Measurements from ENCODE around the gene TGFBI. TPM values are rescaled to one million over a fixed set of nuclear protein-coding genes. Genes with fewer than 3 reads are reported as not detected.

TGFBI gene
- total and polyA plus RNA-seq, 8 donors, result 3.7 to 50.1 (median 14.3) TPM

DNA sequence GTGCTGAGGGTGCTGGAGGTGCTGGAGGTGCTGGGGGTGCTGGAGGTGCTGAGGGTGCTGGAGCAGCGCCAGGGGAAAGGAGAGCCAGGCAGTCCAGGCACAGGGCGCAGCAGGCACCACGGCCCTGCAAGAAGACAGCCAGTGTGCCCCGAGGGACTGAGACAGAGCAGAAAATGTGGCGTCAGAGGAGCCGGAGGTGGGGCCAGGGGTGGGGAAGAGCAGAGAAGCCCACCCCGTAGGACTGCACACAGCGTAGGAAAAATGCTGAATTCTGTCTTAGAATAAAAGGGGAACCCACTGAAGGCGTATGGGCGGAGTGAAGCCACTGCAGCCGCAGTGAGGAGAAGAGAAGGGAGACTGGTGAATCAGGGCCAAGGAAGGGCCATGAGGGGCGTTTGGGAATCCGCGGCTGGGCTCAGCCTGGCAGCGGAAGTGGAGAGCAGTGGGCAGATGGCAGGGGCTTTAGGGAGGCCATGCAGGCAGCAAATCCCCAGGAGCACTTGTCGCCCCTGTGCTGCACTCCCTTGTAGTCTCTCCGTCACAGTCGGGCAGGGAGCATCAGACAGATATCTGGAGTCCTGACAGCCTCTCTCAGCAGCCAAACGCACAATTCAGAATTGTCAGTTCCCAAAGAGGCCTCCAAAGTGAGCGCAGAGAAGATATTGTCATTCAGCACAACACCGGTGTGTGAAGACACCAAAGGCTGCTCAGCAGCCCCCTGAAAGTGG lies 38.1 kb upstream of the TGFBI start:
- intact Hi-C loops (cut with DNase I), result no loop called here
- Histone ChIP-seq H3K4me1 (no peaks in the 10 kb centered on the region), H3K4me3 (no peak overlapping the region), H3K27me3 (no peaks in the 10 kb centered on the region), H3K9me3 (no peaks in the 10 kb centered on the region), H3K27ac (no peak overlapping the region), H3K36me3 (no peaks in the 10 kb centered on the region)
- 68 to 81% methylated on average over 20 to 21 of the region's 21 CpGs for WGBS, 2 donors
- DNase-seq (no peak), FAIRE-seq (no peak), ATAC-seq (peak in 1 of 4 donors; percentile 44)
- TF ChIP-seq, protein P1, sequence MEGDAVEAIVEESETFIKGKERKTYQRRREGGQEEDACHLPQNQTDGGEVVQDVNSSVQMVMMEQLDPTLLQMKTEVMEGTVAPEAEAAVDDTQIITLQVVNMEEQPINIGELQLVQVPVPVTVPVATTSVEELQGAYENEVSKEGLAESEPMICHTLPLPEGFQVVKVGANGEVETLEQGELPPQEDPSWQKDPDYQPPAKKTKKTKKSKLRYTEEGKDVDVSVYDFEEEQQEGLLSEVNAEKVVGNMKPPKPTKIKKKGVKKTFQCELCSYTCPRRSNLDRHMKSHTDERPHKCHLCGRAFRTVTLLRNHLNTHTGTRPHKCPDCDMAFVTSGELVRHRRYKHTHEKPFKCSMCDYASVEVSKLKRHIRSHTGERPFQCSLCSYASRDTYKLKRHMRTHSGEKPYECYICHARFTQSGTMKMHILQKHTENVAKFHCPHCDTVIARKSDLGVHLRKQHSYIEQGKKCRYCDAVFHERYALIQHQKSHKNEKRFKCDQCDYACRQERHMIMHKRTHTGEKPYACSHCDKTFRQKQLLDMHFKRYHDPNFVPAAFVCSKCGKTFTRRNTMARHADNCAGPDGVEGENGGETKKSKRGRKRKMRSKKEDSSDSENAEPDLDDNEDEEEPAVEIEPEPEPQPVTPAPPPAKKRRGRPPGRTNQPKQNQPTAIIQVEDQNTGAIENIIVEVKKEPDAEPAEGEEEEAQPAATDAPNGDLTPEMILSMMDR (IDR thresholded peaks at IDR 0.05), result no peak

DNA sequence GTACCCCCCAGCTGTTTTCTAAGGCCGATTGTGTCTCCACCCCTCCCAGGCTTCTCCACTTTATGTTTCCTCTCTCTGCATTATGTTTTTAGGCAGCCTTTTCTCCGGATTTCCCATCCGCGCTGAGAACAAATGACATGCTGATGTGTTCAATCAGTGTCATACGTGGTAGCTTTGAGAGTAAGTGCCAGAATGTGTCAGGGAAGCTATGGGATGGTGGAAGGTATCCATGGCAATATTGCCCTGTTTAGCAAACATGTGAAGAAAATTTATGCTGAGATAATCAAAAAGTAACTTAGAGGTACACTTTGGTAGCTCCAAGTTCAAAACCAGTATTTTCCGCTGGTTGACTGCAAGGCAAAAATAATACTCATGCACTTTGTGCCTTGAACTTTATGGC lies 37.4 kb upstream of the TGFBI start:
- Histone ChIP-seq H3K4me1 (no peaks in the 10 kb centered on the region), H3K27ac (no peak overlapping the region), H3K4me3 (no peak overlapping the region), H3K9me3 (no peaks in the 10 kb centered on the region), H3K27me3 (no peaks in the 10 kb centered on the region), H3K36me3 (no peaks in the 10 kb centered on the region)
- WGBS, 2 donors, result 73 to 75% methylated on average over 6 of the region's 6 CpGs
- intact Hi-C loops (cut with DNase I), result no loop called here
- ATAC-seq (no peak), FAIRE-seq (no peak), DNase-seq (no peak)
- TF ChIP-seq, protein P1 (IDR thresholded peaks at IDR 0.05), result no peak

DNA sequence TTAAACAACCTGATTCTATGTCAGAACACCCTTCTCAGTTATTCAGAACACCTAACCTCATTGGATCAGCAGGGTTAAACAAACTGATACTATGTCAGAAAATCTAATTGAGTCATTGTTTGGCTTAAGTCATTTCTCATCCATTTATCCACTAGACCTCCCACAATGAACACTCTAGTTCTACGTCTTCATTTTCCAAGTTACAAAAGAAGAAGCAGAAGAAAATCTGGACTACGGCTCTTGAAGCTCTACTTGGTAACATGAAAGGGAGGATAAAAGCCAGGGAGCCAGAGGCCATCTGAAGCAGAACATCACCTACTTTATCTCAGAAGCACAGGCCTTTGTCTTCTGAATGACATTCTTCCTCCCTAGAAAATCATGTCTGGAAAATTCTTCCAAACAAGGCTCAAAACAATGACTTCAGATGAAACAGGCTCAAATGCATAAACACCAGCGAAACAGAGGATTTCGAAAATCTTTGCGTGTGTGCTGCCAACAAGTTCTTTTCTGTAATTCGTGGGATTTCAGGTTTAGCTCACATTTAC lies 35.4 kb upstream of the TGFBI start:
- Histone ChIP-seq H3K27me3 (no peaks in the 10 kb centered on the region), H3K36me3 (no peaks in the 10 kb centered on the region), H3K4me1 (no peaks in the 10 kb centered on the region), H3K9me3 (no peaks in the 10 kb centered on the region), H3K4me3 (no peak overlapping the region), H3K27ac (no peak overlapping the region)
- no peak for ATAC-seq
- TF ChIP-seq, protein P1 (IDR thresholded peaks at IDR 0.05), result no peak
- DNase-seq, result no peak
- no peak for FAIRE-seq
- WGBS, 2 donors, result 77 to 82% methylated on average over 6 of the region's 6 CpGs
- intact Hi-C loops (cut with DNase I), result no loop called here

DNA sequence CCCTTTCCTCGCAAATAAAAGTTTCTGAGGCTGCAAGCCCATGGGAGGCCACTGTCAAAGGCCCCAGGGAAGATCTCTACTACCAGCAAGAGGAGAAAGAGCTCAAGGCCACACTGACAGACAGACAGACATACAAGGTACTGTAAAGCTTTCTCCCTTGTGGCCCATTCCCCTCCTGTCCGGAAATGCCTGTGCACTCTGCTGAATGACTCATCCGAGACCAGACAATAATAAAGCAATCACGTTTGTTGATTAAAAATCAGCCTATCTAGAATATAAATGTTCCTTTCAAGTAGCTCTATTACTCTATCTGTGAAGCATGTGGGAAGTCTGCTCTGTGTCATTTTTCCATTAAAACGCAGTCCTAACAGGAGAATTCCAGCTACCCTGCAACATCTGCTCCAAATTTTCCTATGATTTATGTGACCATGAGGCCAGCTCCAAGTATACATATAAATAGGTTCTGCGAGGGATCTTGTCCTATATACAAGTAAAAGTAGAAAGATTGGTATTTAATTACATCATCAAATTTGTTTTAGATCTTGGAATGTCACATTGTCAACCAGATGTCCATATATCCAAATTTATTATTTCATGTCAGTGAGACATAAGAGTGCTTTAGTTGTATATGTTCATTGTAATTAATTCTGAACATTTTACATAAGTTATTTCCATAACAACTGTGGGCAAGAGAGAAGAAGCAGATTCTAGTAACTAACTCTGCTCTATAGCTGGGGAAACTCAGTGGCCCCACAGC lies 34.7 kb upstream of the TGFBI start:
- no peak for DNase-seq
- Histone ChIP-seq H3K27me3 (no peaks in the 10 kb centered on the region), H3K27ac (no peak overlapping the region), H3K4me3 (no peak overlapping the region), H3K9me3 (no peaks in the 10 kb centered on the region), H3K36me3 (no peaks in the 10 kb centered on the region), H3K4me1 (no peaks in the 10 kb centered on the region)
- ATAC-seq, result peak in 2 of 4 donors; percentile 32 to 40
- TF ChIP-seq, protein P1 (IDR thresholded peaks at IDR 0.05), result no peak
- intact Hi-C loops (cut with DNase I), result no loop called here
- 56 to 65% methylated on average over 6 of the region's 6 CpGs for WGBS, 2 donors
- peak; percentile 81 for FAIRE-seq

All from pancreas (tissue), 10 donors.